GM13977 (cell line): ENCODE results near the gene ANP32A.

Experiments used
- DNase-seq: peaks from one replicate; pipeline ENCODE4 v3.0.0; 2012; ENCODE audit warnings: low spot score
- CTCF ChIP-seq: IDR thresholded peaks from 2 replicates; pipeline ENCODE4 v1.5.1; 2012; ENCODE audit warnings: mild to moderate bottlenecking, control low read depth; ENCODE audit not compliant: insufficient read depth; ENCODE audit errors: extremely low read depth, missing control alignments
- in situ Hi-C: fragments of 300-500 bp; cut with MboI; formaldehyde crosslinking; loops from one replicate; pipeline ENCODE4 v1.12.0; 2022; ENCODE audit warnings: low sequenced_read_pairs, low pct_unique_long_range_greater_than_20kb, mixed read lengths, inconsistent platforms; ENCODE audit not compliant: unreplicated experiment

The ANP32A gene

GRCh38 chr15:68849497-68849896 is 28.8 kb upstream of the ANP32A start:
- no peak for DNase-seq
- in situ Hi-C loops = no loop called here
- TF ChIP-seq CTCF = no peak

- no peak for DNase-seq
- in situ Hi-C loops = no loop called here
- no peak for TF ChIP-seq CTCF
These were observed 26.2 kb upstream of the ANP32A start for GRCh38 chr15:68846851-68847439.

- no peak for DNase-seq
- in situ Hi-C loops = no loop called here
- TF ChIP-seq CTCF = no peak
These were observed 24.3 kb upstream of the ANP32A start for GRCh38 chr15:68844856-68845550.

- in situ Hi-C loops = no loop called here
- TF ChIP-seq CTCF = no peak
- DNase-seq = no peak
These were observed 23.0 kb upstream of the ANP32A start for GRCh38 chr15:68843425-68844311.

GRCh38 chr15:68842958-68843357 is 22.3 kb upstream of the ANP32A start:
- no peak for TF ChIP-seq CTCF
- no peak for DNase-seq
- in situ Hi-C loops = no loop called here

GRCh38 chr15:68834346-68834745 is 13.7 kb upstream of the ANP32A start:
- DNase-seq = no peak
- in situ Hi-C loops = no loop called here
- TF ChIP-seq CTCF = no peak
